SU-DHL-6 (cell line): ENCODE data around the gene IQGAP3.

Experiments used
- H2AFZ ChIP-seq: fragments of 200-600 bp; sonication (generic); 2 replicates; pipeline ENCODE4 v1.6.1; 2014; ENCODE audit warnings: low read depth, mild to moderate bottlenecking, moderate library complexity, mixed read lengths, antibody characterized with exemption, low read length; ENCODE audit not compliant: severe bottlenecking
- H3F3A ChIP-seq: fragments of 200-600 bp; shearing (Covaris generic); 2 replicates; pipeline ENCODE4 v1.6.0; 2016; ENCODE audit warnings: antibody characterized with exemption, mild to moderate bottlenecking; ENCODE audit not compliant: insufficient read depth
- H3K27ac ChIP-seq: fragments of 200-600 bp; sonication (generic); 2 replicates; pipeline ENCODE4 v1.5.1; 2016; ENCODE audit warnings: low read depth, mild to moderate bottlenecking, low read length, moderate library complexity, mixed read lengths
- H3K27me3 ChIP-seq: fragments of 200-600 bp; sonication (generic), shearing (Covaris generic); 2 replicates; pipeline ENCODE4 v1.6.0; 2014; ENCODE audit warnings: mild to moderate bottlenecking, low read length
- H3K36me3 ChIP-seq: fragments of 200-600 bp; sonication (generic); 2 replicates; pipeline ENCODE4 v1.6.1; 2014; ENCODE audit warnings: mild to moderate bottlenecking, low read length, mixed read lengths
- H3K4me2 ChIP-seq: fragments of 300-600, 200-600 bp; shearing (Covaris generic), sonication (generic); 2 replicates; pipeline ENCODE4 v1.6.0; 2014; ENCODE audit warnings: low read length, low read depth, mild to moderate bottlenecking; ENCODE audit not compliant: poor library complexity, severe bottlenecking
- H3K4me3 ChIP-seq: fragments of 200-600 bp; sonication (generic); 2 replicates; pipeline ENCODE4 v1.5.1; 2014; ENCODE audit warnings: antibody characterized with exemption, low read length, mild to moderate bottlenecking, mixed read lengths; ENCODE audit not compliant: insufficient read depth, poor library complexity, severe bottlenecking
- H3K79me2 ChIP-seq: fragments of 200-600 bp; sonication (generic); 2 replicates; pipeline ENCODE4 v1.6.1; 2014; ENCODE audit warnings: mild to moderate bottlenecking, low read length, moderate library complexity; ENCODE audit not compliant: insufficient read depth
- H3K9ac ChIP-seq: fragments of 200-600 bp; sonication (generic); 2 replicates; pipeline ENCODE4 v1.7.0; 2014; ENCODE audit warnings: mild to moderate bottlenecking, low read length
- H3K9me2 ChIP-seq: fragments of 200-600 bp; sonication (generic); replicated peaks from 2 replicates; pipeline ENCODE4 v1.6.1; 2014; ENCODE audit warnings: low read length; ENCODE audit not compliant: insufficient read depth
- H3K9me3 ChIP-seq: fragments of 200-600 bp; sonication (generic); 2 replicates; pipeline ENCODE4 v1.6.1; 2014; ENCODE audit warnings: low read length, mixed read lengths; ENCODE audit not compliant: insufficient read depth
- H4K20me1 ChIP-seq: fragments of 200-600 bp; sonication (generic); 2 replicates; pipeline ENCODE4 v1.6.1; 2014; ENCODE audit warnings: low read depth, mild to moderate bottlenecking, antibody characterized with exemption, low read length, moderate library complexity, mixed read lengths
- EZH2phosphoT487 ChIP-seq: fragments of 200-600 bp; sonication (generic), shearing (Covaris generic); conservative IDR thresholded peaks from 2 replicates; pipeline ENCODE4 v1.6.1; 2018; ENCODE audit warnings: mild to moderate bottlenecking, antibody characterized with exemption, low read length, moderate library complexity, mixed read lengths
- TF ChIP-seq, protein P1 (sequence below): fragments of 200-600 bp; sonication (generic); IDR thresholded peaks from one replicate; pipeline ENCODE4 v1.5.1; 2017; ENCODE audit warnings: antibody characterized with exemption, mild to moderate bottlenecking, low read length, moderate library complexity; ENCODE audit not compliant: insufficient read depth, poor library complexity, severe bottlenecking

The IQGAP3 gene

GRCh38 chr1:156599811-156600210, 27.4 kb upstream of the IQGAP3 start:
- Histone ChIP-seq H3K36me3 (no peaks in the 10 kb centered on the region), H3K9me3 (no peaks in the 10 kb centered on the region), H3K79me2 (peaks cover 32% of the 10 kb centered on the region), H3K9ac (peak overlapping the region; percentile 79), H3K27me3 (no peaks in the 10 kb centered on the region), H3K4me2 (peak overlapping the region; percentile 79), H3K27ac (peak overlapping the region; percentile 73), H3K9me2 (no peaks in the 10 kb centered on the region), H2AFZ (no peak overlapping the region), H3F3A (peaks cover 29% of the 10 kb centered on the region), H4K20me1 (no peaks in the 10 kb centered on the region), H3K4me3 (peak overlapping the region; percentile 56)
- TF ChIP-seq, protein P1, sequence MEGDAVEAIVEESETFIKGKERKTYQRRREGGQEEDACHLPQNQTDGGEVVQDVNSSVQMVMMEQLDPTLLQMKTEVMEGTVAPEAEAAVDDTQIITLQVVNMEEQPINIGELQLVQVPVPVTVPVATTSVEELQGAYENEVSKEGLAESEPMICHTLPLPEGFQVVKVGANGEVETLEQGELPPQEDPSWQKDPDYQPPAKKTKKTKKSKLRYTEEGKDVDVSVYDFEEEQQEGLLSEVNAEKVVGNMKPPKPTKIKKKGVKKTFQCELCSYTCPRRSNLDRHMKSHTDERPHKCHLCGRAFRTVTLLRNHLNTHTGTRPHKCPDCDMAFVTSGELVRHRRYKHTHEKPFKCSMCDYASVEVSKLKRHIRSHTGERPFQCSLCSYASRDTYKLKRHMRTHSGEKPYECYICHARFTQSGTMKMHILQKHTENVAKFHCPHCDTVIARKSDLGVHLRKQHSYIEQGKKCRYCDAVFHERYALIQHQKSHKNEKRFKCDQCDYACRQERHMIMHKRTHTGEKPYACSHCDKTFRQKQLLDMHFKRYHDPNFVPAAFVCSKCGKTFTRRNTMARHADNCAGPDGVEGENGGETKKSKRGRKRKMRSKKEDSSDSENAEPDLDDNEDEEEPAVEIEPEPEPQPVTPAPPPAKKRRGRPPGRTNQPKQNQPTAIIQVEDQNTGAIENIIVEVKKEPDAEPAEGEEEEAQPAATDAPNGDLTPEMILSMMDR, result no peak
- TF ChIP-seq EZH2phosphoT487, result no peak

GRCh38 chr1:156598731-156599432, 26.5 kb upstream of the IQGAP3 start:
- no peak overlapping the region for H2AFZ ChIP-seq
- H3K36me3 ChIP-seq, result no peaks in the 10 kb centered on the region
- H3K79me2 ChIP-seq, result peaks cover 32% of the 10 kb centered on the region
- TF ChIP-seq, protein P1, result no peak
- TF ChIP-seq EZH2phosphoT487, result no peak
- 0 out of 2 replicates have a peak overlapping the region, but pooled peaks have one; percentile 73 for H3K27ac ChIP-seq
- no peak overlapping the region for H3K9ac ChIP-seq
- H4K20me1 ChIP-seq, result no peaks in the 10 kb centered on the region
- no peaks in the 10 kb centered on the region for H3K9me2 ChIP-seq
- peak overlapping the region; percentile 79 for H3K4me2 ChIP-seq
- H3K9me3 ChIP-seq, result no peaks in the 10 kb centered on the region
- H3K27me3 ChIP-seq, result no peaks in the 10 kb centered on the region
- H3F3A ChIP-seq, result peaks cover 38% of the 10 kb centered on the region
- H3K4me3 ChIP-seq, result no peak overlapping the region

DNA sequence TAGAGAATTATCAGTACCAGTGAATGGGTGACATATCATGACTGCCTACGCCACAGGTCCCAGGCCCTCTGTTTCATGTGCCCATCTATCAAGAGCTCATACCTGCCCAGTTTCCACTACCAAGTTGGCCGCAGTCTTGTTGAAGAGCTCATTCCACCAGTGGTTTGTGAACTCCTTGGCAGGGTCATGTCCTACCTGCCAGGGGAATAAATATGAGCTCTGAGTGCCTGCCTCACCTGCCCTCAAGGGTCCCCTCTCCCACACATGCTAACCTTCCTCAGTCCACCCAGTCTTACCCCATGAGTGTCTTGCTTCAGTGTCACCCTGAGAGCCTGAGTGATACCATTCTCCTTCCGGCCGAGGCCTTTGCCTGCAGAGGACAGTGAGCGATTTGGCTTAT, 25.8 kb upstream of the IQGAP3 start:
- no peaks in the 10 kb centered on the region for H3K9me2 ChIP-seq
- no peak overlapping the region for H3K9ac ChIP-seq
- H3K4me3 ChIP-seq, result no peak overlapping the region
- H3K27ac ChIP-seq, result no peak overlapping the region
- no peak overlapping the region for H2AFZ ChIP-seq
- H3F3A ChIP-seq, result peaks cover 44% of the 10 kb centered on the region
- H3K4me2 ChIP-seq, result no peak overlapping the region
- H4K20me1 ChIP-seq, result no peaks in the 10 kb centered on the region
- H3K9me3 ChIP-seq, result no peaks in the 10 kb centered on the region
- H3K79me2 ChIP-seq, result peaks cover 32% of the 10 kb centered on the region
- no peak for TF ChIP-seq EZH2phosphoT487
- TF ChIP-seq, protein P1, result no peak
- no peaks in the 10 kb centered on the region for H3K27me3 ChIP-seq
- H3K36me3 ChIP-seq, result no peaks in the 10 kb centered on the region
